Suprapubic skin (tissue), 4 donors: ENCODE results near the gene LPAR1. TPM values are rescaled to one million over a fixed set of nuclear protein-coding genes. Genes with fewer than 3 reads are reported as not detected.

Experiments
- DNase-seq, 2 donors: peaks; one replicate each; pipeline ENCODE4 v3.0.0-alpha.2; 2019; ENCODE audit warnings: low spot score in 2 of 2
- H3K27ac ChIP-seq: fragments of 200-600 bp; sonication (generic); one replicate; pipeline ENCODE4 v1.5.1; 2019
- H3K27me3 ChIP-seq: fragments of 200-600 bp; sonication (generic); one replicate; pipeline ENCODE4 v1.5.1; 2019
- H3K36me3 ChIP-seq: fragments of 200-600 bp; sonication (generic); one replicate; pipeline ENCODE4 v1.5.1; 2019
- H3K4me1 ChIP-seq: fragments of 200-600 bp; sonication (generic); one replicate; pipeline ENCODE4 v1.5.1; 2019
- H3K4me3 ChIP-seq: fragments of 200-600 bp; sonication (generic); one replicate; pipeline ENCODE4 v1.5.1; 2019; ENCODE audit warnings: mild to moderate bottlenecking
- H3K9me3 ChIP-seq: fragments of 200-600 bp; sonication (generic); one replicate; pipeline ENCODE4 v1.5.1; 2019
- EP300 ChIP-seq: sonication (generic); formaldehyde crosslinking; IDR thresholded peaks from one replicate; pipeline ENCODE4 v1.6.1; 2017; ENCODE audit warnings: antibody characterized with exemption
- POLR2A ChIP-seq, 2 donors: fragments of 450-650 bp; IDR thresholded peaks; one replicate each; pipeline ENCODE4 v1.6.1; 2017; ENCODE audit warnings: antibody characterized with exemption in 2 of 2, mild to moderate bottlenecking in 2 of 2, moderate library complexity in 2 of 2
- POLR2AphosphoS5 ChIP-seq, 3 donors: sonication (generic); formaldehyde crosslinking; IDR thresholded peaks; one replicate each; pipeline ENCODE4 v1.6.1; 2017; ENCODE audit warnings: antibody characterized with exemption in 3 of 3
- WGBS: methylation state at CpG from one replicate; pipeline ENCODE4 v1.1.5; 2018; 5-methylcytosine and 5-hydroxymethylcytosine counted together
- total RNA-seq, 4 donors: library from RNA; depleted of rRNA; stranded (reverse); fragments of >200 nt; gene quantifications; one replicate each; pipeline ENCODE4 v1.1.0, GENCODE V29; 2016
- TF ChIP-seq, protein P1 (sequence below), 2 donors: fragments of 200-600 bp in 1 of 2; fragments of 450-650 bp in 1 of 2; sonication (generic) in 1 of 2; IDR thresholded peaks; one replicate each; pipeline ENCODE4 v1.5.1; 2016 to 2019; ENCODE audit warnings: antibody characterized with exemption in 2 of 2, mild to moderate bottlenecking in 1 of 2, moderate library complexity in 1 of 2

The LPAR1 gene
- total RNA-seq, 4 donors from 2014 or later = 16.2 to 65.8 (median 23.5) TPM

- 79% methylated on average over 7 of the region's 7 CpGs for WGBS
- Histone ChIP-seq H3K4me3 (no peak overlapping the region), H3K36me3 (no peaks in the 10 kb centered on the region), H3K4me1 (peaks cover 5% of the 10 kb centered on the region), H3K27me3 (no peaks in the 10 kb centered on the region), H3K27ac (no peak overlapping the region), H3K9me3 (no peaks in the 10 kb centered on the region)
- no peak for DNase-seq
- TF ChIP-seq POLR2AphosphoS5 (IDR thresholded peaks at IDR 0.05) (no peak), POLR2A (IDR thresholded peaks at IDR 0.05) (no peak)
- TF ChIP-seq, protein P1, sequence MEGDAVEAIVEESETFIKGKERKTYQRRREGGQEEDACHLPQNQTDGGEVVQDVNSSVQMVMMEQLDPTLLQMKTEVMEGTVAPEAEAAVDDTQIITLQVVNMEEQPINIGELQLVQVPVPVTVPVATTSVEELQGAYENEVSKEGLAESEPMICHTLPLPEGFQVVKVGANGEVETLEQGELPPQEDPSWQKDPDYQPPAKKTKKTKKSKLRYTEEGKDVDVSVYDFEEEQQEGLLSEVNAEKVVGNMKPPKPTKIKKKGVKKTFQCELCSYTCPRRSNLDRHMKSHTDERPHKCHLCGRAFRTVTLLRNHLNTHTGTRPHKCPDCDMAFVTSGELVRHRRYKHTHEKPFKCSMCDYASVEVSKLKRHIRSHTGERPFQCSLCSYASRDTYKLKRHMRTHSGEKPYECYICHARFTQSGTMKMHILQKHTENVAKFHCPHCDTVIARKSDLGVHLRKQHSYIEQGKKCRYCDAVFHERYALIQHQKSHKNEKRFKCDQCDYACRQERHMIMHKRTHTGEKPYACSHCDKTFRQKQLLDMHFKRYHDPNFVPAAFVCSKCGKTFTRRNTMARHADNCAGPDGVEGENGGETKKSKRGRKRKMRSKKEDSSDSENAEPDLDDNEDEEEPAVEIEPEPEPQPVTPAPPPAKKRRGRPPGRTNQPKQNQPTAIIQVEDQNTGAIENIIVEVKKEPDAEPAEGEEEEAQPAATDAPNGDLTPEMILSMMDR (IDR thresholded peaks at IDR 0.05) = no peak
Observed at GRCh38 chr9:111008158-111009075, 29.9 kb downstream of the LPAR1 start.

GRCh38 chr9:111005746-111006470, 32.4 kb downstream of the LPAR1 start:
- Histone ChIP-seq H3K4me1 (peaks cover 8% of the 10 kb centered on the region), H3K9me3 (no peaks in the 10 kb centered on the region), H3K27ac (no peak overlapping the region), H3K27me3 (no peaks in the 10 kb centered on the region), H3K36me3 (no peaks in the 10 kb centered on the region), H3K4me3 (no peak overlapping the region)
- no peak for TF ChIP-seq EP300
- no peak for TF ChIP-seq POLR2AphosphoS5 (IDR thresholded peaks at IDR 0.05)
- TF ChIP-seq, protein P1 (IDR thresholded peaks at IDR 0.05) = no peak
- no peak for TF ChIP-seq POLR2A (IDR thresholded peaks at IDR 0.05)
- 64% methylated on average over 1 of the region's 1 CpG for WGBS
- DNase-seq = no peak

GRCh38 chr9:111004936-111005335, 33.3 kb downstream of the LPAR1 start:
- Histone ChIP-seq H3K36me3 (no peaks in the 10 kb centered on the region), H3K4me3 (no peak overlapping the region), H3K27ac (no peak overlapping the region), H3K4me1 (peaks cover 15% of the 10 kb centered on the region), H3K9me3 (no peaks in the 10 kb centered on the region), H3K27me3 (no peaks in the 10 kb centered on the region)
- WGBS = 97% methylated on average over 5 of the region's 5 CpGs
- TF ChIP-seq, protein P1 (IDR thresholded peaks at IDR 0.05) = no peak
- TF ChIP-seq POLR2A (IDR thresholded peaks at IDR 0.05) = no peak
- TF ChIP-seq EP300 = no peak
- DNase-seq = no peak

- Histone ChIP-seq H3K27ac (no peak overlapping the region), H3K36me3 (no peaks in the 10 kb centered on the region), H3K27me3 (no peaks in the 10 kb centered on the region), H3K4me3 (no peak overlapping the region), H3K4me1 (peaks cover 22% of the 10 kb centered on the region), H3K9me3 (no peaks in the 10 kb centered on the region)
- no peak for TF ChIP-seq EP300
- TF ChIP-seq, protein P1 (IDR thresholded peaks at IDR 0.05) = no peak
- TF ChIP-seq POLR2A (IDR thresholded peaks at IDR 0.05) = no peak
- TF ChIP-seq POLR2AphosphoS5 (IDR thresholded peaks at IDR 0.05) = no peak
- 84% methylated on average over 3 of the region's 3 CpGs for WGBS
- DNase-seq = no peak
Observed at GRCh38 chr9:111003182-111003581, 35.1 kb downstream of the LPAR1 start.

DNA sequence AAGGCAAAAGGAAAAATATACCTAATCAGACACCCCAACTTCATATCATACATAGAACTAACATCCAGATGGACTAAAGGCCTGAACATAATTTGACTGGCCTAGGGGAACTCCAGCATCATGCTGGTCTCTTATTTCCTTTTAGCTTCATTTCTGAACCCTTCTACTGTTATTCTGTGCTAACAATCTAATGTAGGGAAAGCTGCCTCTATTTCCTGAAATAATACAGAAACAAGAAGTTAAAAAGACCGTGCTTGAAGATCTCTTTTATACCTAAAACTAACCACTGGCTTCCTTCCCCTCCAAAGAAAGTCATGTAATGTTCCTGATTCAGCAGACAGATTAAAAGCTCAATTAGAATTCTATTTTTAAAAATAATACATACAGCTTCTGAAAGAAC, 36.7 kb downstream of the LPAR1 start:
- no peak for DNase-seq
- WGBS = 60% methylated on average over 1 of the region's 1 CpG
- TF ChIP-seq POLR2AphosphoS5 (IDR thresholded peaks at IDR 0.05) (no peak), EP300 (no peak), POLR2A (IDR thresholded peaks at IDR 0.05) (no peak)
- TF ChIP-seq, protein P1 (IDR thresholded peaks at IDR 0.05) = no peak
- Histone ChIP-seq H3K27me3 (no peaks in the 10 kb centered on the region), H3K4me3 (no peak overlapping the region), H3K4me1 (peaks cover 29% of the 10 kb centered on the region), H3K9me3 (no peaks in the 10 kb centered on the region), H3K36me3 (no peaks in the 10 kb centered on the region), H3K27ac (no peak overlapping the region)
